Erythroblast (primary cell): ENCODE results near the gene GABRR3.

Experiments used
- GATA1 ChIP-seq: IDR thresholded peaks from 2 replicates; pipeline ENCODE4 v1.6.1; 2011; ENCODE audit warnings: low read depth, mild to moderate bottlenecking, control low read depth, low read length, moderate library complexity
- POLR2A ChIP-seq: IDR thresholded peaks from 2 replicates; pipeline ENCODE4 v1.6.1; 2011; ENCODE audit warnings: mild to moderate bottlenecking, low read length

DNA sequence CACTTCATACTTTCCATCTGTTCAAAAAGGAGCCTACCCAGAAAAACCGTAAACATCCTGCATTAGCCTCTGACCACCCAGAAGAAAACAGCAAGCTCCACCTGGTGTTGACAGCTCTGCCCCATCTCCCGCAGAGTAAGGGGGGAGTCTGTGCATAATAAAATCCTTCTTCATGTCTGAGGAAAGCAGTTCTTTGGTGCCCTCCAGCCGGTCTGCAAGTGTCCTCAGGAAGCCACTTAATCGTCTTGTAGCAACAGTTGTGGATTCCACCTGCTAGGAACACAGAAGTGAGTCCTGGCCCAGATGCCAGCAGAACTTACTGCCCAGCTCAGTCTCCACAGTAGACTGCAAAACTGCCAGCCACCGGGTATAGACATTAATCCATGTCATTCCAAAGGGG lies 85.4 kb downstream of the GABRR3 start:
- TF ChIP-seq POLR2A: no peak
- TF ChIP-seq GATA1: no peak
